ENCODE measurements around the gene STYXL1. TPM values are rescaled to one million over a fixed set of nuclear protein-coding genes. Genes with fewer than 3 reads are reported as not detected.
"Not testable (repeated sequence)": the region's sequence is repeated elsewhere in the genome, so short reads cannot be mapped to it uniquely, and the experiment has no call there.

Gene STYXL1
- total RNA-seq, 2 donors from 2014 or later, result 17.6 to 40.1 TPM

DNA sequence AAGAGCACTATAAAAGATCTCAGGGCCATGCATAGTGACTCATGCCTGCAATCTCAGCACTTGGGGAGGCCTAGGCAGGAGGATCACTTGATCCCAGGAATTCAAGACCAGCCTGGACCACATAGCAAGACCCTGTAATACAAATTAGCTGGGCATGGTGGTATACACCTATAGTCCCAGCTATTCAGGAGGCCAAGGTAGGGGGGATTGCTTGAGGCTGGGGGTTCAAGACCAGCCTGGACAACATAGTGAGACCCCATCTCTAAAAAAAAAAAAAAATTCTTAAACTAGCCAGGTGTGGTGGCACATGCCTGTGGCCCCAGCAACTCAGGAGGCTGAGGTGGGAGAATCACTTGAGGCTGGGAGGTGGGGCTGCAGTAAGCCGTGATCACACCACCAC lies 15.8 kb downstream of the STYXL1 start:
- TF ChIP-seq, protein P1, sequence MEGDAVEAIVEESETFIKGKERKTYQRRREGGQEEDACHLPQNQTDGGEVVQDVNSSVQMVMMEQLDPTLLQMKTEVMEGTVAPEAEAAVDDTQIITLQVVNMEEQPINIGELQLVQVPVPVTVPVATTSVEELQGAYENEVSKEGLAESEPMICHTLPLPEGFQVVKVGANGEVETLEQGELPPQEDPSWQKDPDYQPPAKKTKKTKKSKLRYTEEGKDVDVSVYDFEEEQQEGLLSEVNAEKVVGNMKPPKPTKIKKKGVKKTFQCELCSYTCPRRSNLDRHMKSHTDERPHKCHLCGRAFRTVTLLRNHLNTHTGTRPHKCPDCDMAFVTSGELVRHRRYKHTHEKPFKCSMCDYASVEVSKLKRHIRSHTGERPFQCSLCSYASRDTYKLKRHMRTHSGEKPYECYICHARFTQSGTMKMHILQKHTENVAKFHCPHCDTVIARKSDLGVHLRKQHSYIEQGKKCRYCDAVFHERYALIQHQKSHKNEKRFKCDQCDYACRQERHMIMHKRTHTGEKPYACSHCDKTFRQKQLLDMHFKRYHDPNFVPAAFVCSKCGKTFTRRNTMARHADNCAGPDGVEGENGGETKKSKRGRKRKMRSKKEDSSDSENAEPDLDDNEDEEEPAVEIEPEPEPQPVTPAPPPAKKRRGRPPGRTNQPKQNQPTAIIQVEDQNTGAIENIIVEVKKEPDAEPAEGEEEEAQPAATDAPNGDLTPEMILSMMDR (IDR thresholded peaks at IDR 0.05), result no peak
- DNase-seq (ENCODE audit: low spot score), result no peak
- no peaks in the 10 kb centered on the region for H3K9me3 ChIP-seq
- no peaks in the 10 kb centered on the region for H3K36me3 ChIP-seq
- no peak overlapping the region for H3K4me3 ChIP-seq
- H3K27ac ChIP-seq, result no peak overlapping the region
- H3K27me3 ChIP-seq, result no peaks in the 10 kb centered on the region
- H3K4me1 ChIP-seq, result no peaks in the 10 kb centered on the region

DNA sequence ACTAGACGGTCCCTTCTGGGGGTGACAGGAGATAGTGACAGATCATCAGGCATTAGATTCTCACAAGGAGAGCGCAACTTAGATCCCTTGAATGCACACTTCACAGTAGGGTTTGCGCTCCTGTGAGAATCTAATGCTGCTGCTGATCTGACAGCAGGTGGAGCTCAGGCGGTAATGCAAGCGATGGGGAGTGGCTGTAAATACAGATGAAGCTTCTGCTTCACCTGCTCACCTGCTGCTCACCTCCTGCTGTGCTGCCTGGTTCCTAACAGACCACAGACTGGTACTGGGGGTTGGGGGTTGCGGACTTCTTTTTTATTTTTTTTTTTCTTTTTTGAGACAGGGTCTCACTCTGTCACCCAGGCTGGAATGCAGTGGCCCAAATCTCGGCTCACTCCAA lies 18.1 kb downstream of the STYXL1 start:
- not testable (repeated sequence) for H3K27me3 ChIP-seq; H3K4me1 ChIP-seq; H3K9me3 ChIP-seq; H3K4me3 ChIP-seq; H3K36me3 ChIP-seq; DNase-seq (ENCODE audit: low spot score); H3K27ac ChIP-seq

DNA sequence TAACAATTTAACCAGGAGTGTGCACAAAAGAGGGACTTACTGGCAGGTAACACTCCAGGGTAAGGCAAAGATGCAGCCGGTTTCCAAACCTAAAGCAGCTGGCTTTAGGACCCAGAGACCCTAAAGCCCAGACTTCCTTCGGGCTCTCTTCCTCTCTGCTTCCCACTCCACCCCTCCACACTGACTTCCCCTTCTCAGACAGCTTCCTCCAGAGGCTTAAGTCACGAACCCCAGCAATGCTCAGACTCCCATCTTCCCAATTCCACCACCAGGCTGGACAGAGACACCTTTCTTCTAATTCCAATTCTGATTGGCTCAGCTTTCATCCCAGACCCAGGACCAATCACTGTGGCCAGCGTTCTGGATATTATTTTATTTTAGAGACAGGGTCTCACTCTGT lies 24.8 kb downstream of the STYXL1 start:
- Histone ChIP-seq H3K9me3 (no peaks in the 10 kb centered on the region), H3K4me1 (no peaks in the 10 kb centered on the region), H3K27ac (no peak overlapping the region), H3K4me3 (no peak overlapping the region), H3K36me3 (peaks cover 5% of the 10 kb centered on the region), H3K27me3 (no peaks in the 10 kb centered on the region)
- TF ChIP-seq, protein P1 (IDR thresholded peaks at IDR 0.05), result no peak
- no peak for DNase-seq (ENCODE audit: low spot score)

DNA sequence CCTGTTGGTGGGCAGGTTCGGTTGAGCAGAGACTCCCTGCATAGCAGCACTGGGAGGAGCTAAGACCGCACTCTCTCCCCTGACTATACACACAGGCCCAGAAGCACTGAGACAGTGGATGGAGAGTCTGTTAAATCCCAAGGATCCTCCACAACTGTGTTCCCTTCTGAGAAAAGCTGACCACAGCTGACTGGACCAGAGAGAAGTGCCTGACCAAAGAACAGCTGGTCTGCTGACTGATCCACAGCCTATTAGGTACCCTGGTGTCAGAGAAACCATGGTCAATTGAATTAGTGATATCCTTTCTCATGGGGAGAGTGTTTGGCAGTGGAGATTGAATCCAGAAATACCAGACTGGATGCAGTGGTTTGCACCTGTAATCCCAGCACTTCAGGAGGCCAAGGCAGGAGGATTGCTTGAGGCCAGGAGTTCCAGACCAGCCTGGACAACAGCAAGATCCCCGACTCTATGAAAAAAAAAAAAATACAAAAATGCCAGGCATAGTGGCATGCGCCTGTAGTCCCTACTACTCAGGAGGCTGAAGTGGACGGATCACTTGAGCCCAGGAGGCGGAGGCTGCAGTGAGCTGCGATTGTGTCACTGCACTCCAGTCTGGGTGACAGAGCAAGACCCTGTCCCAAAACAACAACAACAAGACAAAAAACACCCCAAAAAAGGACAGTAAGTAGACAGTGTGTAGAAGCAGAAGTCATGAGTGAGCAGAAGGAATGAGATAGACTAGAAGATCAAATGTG lies 25.6 kb downstream of the STYXL1 start:
- Histone ChIP-seq H3K27me3 (no peaks in the 10 kb centered on the region), H3K9me3 (no peaks in the 10 kb centered on the region), H3K36me3 (peaks cover 5% of the 10 kb centered on the region), H3K4me1 (no peaks in the 10 kb centered on the region), H3K27ac (no peak overlapping the region), H3K4me3 (no peak overlapping the region)
- no peak for DNase-seq (ENCODE audit: low spot score)
- TF ChIP-seq, protein P1 (IDR thresholded peaks at IDR 0.05), result no peak

DNA sequence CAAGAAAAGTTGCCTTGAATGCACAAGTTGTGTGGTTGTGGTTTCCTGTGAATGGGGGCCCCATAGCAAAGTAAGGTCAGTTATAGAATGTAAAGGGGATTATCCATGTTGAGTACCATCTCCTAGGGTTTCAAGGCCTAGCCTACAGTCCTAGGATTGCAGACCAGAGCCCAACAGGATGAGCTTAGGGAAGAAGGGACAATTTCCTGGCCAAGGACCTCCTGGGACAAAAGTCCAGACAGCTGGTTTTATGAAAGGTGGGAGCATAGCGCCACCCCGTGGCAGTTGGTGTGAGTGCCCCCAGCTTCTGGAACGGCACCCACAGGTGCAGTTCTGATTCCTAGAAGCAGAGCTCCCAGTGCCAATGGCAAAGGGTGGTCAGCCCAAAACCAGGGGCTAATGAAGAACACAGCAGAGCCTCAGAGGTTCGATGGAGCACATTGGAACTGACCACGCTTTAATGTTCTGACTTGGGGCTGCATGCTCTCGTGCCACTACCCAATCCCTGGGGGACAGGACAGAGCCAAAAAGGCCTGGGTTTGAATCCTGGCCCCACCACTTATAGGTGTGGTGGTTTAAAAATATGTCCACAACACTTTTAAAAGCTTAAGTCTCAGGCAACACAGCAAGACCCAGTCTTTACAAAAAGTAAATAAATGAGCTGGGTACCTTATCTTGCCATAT lies 27.6 kb downstream of the STYXL1 start:
- TF ChIP-seq, protein P1 (IDR thresholded peaks at IDR 0.05), result peak; percentile 87 to 94
- DNase-seq (ENCODE audit: low spot score), result peak; percentile 77
- H3K27me3 ChIP-seq, result no peaks in the 10 kb centered on the region
- no peak overlapping the region for H3K4me3 ChIP-seq
- no peaks in the 10 kb centered on the region for H3K4me1 ChIP-seq
- H3K36me3 ChIP-seq, result peaks cover 5% of the 10 kb centered on the region
- no peaks in the 10 kb centered on the region for H3K9me3 ChIP-seq
- H3K27ac ChIP-seq, result no peak overlapping the region

DNA sequence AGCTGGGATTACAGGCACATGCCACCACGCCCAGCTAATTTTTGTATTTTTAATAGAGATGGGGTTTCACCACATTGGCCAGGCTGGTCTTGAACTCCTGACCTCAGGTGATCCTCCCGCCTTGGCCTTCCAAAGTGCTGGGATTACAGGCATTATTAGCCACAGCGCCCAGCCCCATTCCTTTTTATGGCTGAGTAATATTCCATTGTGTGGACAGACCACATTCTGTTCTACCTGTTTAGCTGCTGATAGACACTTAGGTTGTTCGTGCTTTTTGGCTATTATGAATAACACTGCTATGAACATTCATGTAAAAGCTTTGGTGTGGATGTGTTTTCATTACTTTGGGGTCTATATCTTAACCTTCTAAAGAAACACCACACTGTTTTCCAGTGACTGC lies 29.3 kb downstream of the STYXL1 start:
- H3K36me3 ChIP-seq; H3K27me3 ChIP-seq; DNase-seq (ENCODE audit: low spot score): not testable (repeated sequence)

More for the DNA sequence above, 29.3 kb downstream of the STYXL1 start:
- not testable (repeated sequence) for H3K4me3 ChIP-seq, H3K27ac ChIP-seq, H3K9me3 ChIP-seq, H3K4me1 ChIP-seq
